NCI-H510A treated with DMSO at 0.1 percent for 48 hours (cell line): Measurements from ENCODE around the gene DBI.
A peak's percentile ranks its signal among the peaks of the same experiment; 100 is the strongest.
"Not testable (repeated sequence)": the region's sequence is repeated elsewhere in the genome, so short reads cannot be mapped to it uniquely, and the experiment has no call there.

Experiments
- DNase-seq: peaks from one replicate; lab custom pipeline; 2025; lab: John Stamatoyannopoulos, UW

DBI gene

DNA sequence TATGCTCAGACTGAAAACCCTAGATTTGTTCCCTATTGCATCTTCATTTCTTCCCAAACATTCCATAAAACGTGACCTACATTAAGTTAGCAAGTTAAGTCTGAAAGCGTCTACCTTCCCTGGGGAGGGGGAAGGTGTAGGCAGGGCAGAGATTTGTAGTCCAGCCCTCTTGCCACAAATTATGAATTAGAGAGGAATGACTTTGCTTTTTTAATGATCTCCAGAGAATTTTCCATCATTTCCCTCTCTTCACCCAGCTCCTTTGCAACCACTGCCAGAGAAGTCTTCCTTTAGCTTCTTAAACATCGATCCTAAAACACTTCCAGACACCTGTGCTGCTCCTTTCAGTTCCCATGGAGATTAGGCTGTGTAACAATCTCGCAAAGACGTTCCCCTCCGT lies 1.3 kb upstream of the DBI start:
- DNase-seq = no peak

DNA sequence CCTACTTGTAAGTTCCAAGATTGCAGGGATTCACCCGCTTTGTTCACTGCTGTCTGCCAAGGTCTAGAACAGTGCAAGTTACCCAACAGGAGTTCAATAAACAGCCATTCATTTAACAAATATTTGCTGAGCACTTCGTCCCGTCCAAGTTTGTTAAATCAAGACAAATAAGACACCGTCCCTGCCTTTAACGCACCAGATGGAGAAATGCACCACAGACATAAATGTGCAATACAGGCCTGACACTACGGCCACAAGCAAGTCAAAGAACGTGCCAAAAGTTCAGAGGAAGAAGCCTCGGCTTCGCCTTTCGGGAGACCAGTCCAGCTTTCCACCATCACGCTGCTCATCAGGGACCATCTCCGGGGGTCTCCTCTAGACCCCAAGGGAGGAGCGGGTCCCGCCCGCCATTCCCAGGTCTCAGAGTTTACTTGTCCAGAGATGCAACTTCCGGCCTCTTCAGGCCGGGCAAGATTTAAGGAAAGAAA lies 572 bp upstream of the DBI start:
- DNase-seq = peak; percentile 49

DNA sequence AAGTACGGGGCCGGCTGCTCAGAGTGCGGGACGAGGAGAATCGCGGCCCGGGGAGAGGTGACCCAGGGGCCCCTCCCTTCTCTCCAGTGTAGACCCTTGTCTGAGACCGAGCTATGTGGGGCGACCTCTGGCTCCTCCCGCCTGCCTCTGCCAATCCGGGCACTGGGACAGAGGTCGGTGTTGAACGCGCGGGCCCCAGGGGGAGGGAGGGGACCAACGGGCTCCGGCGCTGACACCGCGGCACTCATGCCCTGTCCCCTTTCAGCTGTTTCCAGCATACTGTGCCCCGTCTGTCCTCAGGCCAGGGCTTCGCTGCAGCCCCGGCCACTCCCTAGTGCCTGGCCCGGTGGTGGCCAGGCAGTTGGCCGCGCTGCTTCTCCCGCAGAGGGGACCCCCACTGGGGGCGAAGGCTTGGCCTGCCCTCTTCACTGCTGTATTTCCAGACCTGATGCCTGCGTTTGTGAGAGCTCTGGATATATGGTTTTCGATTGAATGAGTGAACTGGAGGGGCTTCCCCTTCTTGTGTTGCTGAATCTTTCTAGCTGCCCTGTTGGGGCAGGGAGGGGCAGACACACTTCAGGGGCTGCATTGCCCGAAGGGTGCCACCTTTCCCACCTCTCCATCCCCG lies 809 bp downstream of the DBI start:
- peak; percentile 12 for DNase-seq

DNA sequence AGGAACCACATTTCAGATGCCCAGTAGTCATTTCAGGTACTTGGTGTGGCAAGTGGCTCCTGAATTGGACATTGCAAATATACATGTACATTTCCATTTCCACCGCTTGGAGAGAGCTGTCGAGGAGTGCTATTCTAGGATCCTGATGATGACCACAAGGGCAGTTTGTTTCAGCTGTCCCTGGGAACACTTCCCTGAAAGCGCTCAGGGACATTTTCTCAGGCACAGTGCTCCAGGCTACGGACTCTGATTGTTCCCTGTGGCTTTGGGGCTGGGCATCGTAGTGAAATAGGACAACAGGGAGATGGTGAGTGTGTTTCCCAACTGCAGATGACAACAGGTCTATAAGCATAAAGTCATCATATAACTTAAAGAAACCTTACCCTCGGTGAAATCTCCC lies 3.1 kb downstream of the DBI start:
- DNase-seq = no peak

DNA sequence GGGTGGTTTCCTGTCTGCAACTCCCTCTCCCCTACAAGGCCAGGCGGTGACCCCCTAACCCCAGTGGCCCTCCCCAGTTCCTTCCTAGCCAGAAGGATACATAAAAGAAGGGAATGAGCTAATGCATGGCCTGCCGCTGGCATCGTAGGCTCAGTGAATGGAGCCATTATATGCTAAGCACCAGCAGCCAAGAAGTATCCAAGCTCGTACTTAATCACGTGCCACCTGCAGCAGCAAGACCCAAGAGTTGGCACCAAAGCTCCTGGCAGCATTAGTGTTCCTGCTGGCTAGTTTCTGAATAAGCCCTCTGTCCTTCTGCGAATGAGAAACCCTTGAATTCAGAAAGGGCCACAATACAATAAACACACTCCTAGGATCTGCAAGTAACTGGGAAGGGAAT lies 4.3 kb downstream of the DBI start:
- no peak for DNase-seq

DNA sequence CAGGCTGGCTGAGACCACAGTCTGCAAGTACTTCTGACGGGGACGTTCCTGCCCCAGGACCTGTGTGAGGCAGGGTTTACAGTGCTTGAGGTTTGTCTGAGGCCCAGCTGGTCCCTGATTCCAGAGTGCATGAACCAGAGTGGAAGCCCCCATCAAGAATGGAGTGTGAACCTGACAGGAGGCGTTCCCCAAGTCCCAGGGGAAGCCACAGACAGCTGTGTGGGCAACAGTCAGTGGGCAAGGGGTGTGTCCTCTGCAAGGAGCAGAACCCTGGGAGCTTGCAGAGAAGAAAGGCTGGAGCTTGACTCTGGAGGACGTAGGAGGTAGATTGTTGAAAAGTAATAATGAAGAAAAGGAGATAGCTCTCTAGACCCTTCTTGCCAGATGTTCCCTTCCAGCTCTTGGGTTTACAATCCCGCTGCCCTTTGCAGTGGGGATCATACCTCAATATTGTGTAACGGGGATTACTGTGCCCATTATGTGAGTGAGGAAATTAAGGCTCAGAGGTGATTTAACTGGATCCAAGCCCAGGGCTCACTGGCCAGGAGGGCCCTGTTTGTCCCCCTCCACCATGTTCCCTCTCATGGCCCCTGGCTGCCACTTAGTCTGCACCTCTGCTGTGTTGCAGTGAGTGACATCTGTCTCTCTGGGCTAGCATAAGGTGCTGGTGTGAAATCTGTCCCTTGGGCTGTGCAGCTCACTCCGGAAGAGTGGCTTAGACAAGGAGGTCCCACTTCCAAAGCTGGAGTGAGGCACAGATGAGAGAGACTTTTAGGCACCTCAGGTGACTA lies 6.2 kb downstream of the DBI start:
- DNase-seq = no peak

DNA sequence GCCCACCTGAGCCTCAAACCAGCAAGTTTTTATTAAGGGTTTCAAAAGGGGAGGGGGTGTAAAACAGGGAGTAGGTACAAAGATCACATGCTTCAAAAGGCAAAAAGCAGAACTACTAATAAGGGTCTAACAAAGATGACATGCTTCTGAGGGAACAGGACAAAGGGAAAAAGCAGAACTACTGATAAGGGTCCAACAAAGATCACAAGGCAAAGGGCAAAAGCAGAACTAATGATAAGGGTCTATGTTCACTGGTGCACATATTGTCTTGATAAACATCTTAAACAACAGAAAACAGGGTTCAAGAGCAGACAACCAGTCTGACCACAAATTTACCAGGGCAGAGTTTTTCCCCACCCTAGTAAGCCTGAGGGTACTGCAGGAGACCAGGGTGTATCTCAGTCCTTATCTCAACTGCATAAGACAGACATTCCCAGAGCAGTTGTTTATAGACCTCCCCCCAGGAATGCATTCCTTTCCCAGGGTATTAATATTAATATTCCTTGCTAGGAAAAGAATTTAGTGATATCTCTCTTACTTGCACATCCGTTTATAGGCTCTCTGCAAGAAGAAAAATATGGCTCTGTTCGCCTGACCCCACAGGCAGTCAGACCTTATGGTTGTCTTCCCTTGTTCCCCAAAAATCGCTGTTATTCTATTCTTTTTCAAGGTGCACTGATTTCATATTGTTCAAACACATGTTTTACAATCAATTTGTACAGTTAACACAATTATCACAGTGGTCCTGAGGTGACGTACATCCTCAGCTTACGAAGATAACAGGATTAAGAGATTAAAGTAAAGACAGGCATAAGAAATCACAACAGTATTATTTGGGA lies 7.3 kb downstream of the DBI start:
- DNase-seq = not testable (repeated sequence)

DNA sequence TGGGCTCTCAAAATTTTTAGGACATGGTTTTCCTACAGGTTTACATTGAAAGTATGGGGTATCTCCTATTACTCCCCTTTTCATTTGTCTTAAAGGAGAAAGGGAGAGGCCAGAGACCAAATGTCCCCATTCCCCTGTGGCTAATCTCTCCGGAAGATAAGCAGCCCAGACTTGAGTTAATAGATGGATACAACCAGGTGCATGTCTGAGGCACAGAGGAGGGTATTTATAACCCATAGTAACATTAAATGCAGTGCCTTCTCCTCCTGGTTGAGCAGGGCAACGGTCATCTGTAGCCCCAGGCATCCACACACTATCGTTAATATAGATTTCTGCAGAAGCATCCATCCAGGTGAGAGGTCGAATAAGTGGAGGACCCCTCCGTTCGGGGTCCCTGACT lies 9.6 kb downstream of the DBI start:
- DNase-seq = not testable (repeated sequence)

DNA sequence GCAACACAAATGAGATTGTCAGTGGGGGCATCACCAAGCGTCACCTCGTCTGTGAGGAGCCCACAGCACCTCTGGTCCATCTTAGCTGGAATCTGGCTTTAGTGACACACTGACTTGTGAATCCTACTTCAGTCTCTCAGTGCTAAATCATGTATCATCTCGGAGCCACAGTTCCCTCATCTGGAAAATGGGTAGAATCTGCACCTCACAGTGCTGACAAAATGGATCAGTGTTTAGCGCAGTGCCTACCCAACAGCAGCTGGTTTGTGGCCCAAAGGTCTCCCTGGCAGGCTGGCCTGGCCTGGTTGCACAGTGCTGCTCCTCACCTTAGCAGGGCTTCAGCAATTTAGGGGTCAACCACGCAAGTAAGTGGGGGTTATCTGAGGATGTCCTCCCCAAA lies 10.0 kb downstream of the DBI start:
- DNase-seq = no peak

DNA sequence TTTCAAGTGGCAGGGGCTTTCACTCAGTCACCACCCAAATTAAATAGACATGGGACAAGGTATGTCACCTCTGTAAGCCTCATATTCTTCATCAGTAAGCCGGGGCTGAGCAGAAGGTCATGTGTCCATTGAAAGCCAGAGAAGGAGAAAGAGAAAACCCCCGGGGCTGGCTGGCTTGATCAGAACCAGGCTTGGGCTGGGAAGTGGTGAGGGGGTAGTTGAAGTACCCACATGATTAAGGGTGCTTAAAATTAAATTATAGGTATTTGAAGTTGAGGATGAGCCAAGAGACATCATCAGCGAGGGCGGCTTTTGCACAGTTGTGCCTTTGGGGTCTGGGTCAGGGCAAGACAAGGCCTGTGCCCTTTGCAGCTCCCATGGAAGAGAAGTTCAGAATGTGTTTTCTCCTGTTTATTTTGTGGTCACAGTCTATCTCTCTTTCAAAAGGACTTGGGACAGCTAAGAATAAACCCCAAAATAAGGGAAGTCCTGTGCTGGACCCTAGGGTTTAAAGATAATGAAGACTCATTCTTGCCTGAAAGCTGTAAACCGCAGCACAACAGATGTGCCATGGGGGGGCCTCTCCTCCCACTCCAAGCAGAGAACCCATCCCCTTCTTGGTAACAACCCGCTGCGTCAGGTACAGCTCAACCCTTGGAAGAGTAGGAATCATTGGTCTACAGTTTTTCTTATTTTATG lies 10.7 kb downstream of the DBI start:
- DNase-seq = no peak

DNA sequence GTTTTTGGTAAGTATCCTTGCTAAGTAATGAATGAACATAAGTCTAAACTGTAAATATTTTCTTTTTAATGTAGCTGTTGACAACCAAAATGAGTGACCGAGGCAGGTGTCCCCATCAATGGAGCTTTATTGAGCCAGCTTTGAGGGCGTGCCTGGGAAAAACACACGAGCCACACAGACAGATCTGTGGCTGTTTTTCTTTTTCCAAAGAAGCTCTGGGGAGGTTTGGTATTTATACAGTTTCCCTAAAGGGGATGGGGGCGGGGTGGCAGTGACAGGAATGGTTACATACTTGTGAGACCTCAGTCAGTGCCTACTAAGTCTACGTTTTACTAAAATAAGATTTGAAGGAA lies 11.2 kb downstream of the DBI start:
- DNase-seq = no peak

DNA sequence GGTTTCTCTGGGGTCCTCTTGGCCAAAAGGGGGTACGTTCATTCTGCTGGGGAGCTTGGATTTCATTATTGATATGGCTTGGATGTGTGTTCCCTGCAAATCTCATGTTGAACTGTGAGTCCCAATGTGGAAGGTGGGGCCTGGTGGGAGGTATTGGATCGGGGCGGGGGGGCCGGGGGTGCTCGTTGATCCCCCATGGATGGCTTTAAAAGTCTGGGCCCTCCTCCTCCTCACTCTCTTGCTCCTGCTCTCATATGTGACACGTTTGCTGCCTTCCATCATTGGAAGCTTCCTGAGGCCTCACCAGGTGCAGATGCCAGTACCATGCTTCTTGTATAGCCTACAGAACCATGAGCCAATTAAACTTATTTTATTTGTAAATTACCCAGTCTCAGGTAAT lies 11.8 kb downstream of the DBI start:
- DNase-seq = no peak

DNA sequence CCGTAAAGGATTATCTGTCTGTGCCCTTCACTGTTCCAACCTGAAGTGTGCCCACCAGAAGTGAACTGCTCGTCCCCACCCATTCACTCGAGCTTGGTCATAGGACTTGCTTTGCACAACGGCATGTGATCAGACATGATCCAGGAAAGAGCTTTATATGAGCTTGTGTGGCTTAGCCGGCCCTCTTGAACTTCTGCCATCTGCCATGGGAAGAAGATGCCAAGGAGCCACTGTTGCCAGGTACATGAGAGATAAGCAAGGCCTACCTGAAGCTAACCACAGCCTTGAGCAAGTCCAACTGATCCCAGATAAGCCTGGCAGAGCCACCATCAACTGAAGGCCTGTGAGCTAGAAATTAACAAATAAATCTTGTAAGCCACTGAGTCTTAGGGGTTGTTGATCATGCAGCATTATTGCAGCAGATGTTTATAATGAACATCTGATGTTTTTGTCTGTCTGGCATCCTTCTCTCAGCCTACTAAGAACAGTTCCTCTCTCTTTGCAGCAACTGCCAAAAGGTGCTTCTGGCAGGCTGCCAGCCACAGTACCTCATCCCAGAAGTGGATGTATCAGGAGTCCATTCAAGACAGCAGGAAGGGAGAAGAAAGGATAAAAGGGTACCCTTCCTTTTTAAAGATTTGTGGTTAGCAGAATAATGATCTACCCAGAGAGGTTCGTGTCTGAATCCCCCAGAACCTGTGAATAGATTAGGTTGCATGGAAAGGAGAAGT lies 16.8 kb downstream of the DBI start:
- DNase-seq = peak; percentile 3

DNA sequence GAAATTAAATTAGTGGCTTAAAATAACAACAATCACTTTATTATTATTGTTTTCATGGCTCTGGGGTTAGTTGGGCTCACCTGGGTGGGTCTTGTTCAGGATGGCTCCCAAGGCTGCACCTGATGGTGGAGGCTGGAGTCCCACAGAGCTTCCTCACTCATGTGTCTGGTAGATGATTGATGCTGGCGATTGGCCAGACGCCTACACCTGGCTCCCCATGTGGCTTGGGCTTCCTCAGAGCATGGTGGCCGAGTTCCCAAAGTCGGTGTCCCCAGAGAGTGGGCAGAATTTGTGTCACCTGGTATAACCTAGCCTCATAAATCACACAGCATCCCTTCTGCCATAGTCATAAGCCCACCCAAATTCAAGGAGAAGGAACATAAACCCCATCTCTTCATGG lies 18.2 kb downstream of the DBI start:
- DNase-seq = no peak

DNA sequence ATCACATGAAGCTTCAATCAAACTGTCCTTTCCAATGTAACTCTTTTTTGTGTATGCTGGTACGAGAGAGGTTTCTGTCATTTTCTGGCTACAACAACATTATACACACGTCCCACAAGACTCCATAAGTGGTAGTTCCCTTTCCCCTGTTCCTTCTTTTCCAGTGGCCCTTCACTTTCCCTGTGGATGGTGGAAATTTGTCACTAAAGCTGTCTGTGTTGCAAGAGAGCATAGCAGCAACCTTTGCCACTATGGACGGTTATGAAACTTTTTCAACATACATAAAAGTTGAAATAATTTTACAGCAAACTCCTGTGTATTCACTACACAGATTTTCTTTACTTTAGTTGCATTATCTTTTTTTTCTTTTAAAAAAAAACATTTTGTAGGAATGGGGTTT lies 18.7 kb downstream of the DBI start:
- no peak for DNase-seq

DNA sequence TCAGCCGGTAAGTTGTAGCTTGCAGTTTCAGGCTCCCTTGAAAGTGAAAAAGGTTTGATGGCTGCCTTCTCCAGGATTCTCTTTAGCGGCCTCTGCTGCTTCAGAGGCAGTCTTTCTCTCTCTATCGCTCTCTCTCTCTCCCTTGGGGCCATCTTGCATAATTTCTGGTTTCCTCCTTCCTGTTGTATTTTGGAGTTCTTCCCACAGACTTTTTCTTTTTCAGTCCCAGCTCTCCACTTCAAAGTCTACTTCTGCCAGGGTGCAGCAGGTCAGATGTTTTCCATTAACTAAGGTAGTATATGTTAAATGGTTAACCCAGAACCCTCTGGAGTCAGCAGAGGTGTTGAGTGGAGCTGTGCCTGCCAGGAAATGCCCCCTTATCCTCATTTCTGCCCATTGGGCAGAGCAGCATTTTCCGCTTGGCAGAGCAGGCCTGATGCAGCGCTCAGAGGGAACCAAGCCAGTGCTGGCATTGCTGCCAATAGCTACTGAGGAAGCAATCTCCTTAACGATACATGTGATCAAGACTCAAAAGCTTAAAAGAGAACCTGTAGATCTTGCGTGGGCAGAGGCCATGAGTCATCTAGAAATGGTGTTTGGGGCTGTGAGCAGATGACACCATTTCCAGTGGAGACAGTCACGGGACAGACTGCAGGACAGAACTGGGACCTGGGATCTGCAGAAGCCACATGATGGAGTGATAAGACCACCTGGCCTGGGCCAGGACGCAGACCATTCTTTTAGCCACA lies 20.8 kb downstream of the DBI start:
- DNase-seq = no peak

DNA sequence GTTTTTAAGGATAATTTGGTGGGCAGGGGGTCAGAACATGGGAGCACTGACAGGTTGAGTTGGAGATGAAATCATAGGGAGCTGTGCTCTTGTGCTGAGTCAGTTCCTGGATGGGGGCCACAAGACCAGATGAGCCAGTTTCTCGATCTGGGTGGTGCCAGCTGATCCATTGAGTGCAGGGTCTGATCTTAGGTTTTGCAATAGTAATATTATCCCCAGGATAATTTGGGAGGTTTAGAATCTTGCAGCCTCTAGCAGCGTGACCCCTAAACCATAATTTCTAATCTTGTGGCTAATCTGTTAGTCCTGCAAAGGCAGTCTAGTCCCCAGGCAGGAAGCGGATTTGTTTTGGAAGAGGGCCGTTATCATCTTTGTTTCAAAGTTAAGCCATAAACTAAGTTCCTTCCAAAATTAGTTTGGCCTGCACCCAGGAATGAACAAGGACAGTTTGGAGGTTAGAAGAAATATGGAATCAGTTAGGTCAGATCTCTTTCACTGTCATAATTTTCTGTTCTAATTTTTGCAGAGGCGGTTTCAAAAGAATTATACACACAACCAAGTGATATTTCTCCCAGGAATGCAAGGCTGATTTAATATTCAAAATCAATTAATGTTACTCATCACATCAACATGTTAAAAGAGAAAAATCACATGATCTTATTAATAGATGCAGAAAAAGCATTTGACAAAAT lies 23.0 kb downstream of the DBI start:
- DNase-seq = no peak

DNA sequence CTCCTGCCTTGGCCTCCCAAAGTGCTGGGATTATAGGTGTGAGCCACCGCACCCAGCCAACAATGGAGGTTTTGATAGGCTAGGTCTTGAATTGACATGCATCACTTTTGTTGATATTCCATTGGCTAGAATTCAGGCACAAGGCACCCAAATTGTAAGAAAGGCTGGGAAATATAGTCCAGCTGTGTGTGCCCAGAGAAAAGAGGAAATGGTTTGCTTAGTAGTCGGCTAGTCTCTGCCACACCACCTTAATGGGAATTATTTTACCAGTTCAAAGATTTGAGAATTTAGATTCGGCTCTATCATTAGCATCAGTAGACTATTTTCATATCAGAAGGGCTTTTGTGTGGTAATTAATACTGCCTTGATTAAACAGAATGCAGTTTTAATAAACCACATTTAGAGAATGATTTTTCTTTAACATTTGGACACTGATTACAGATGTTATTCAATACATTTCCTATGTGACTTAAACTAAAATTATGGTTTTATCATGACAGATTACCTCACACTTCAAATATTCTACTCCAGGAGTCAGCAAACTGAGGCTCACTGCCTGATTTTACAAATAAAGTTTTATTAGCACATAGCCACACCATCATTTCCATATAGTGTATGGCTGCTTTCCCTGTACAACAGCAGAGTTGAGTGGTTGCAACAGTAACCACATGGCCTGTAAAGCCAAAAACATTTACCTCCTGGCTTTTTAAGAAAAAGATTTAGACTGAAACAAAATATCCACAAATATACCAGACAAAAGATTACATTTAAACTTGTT lies 27.4 kb downstream of the DBI start:
- DNase-seq = no peak

DNA sequence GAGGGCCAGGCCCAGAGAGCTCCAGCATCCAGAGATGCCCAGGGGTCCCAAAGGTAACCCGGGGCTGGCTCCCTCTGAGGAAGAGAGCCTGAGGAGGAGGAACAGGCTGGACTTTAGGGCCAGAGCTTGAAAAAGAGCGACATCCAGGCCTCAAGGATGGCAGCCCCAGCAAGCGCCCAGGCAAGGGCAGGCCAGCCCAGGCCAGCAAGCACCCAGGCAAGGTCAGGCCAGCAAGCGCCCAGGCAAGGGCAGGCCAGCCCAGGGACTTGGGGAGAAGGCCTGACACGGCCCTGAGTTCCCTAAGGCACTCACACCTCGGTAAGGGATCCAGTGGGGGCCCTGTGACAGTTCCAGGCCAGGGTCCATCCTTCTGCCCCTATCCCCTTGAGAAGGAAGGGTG lies 30.4 kb downstream of the DBI start:
- DNase-seq = no peak

DNA sequence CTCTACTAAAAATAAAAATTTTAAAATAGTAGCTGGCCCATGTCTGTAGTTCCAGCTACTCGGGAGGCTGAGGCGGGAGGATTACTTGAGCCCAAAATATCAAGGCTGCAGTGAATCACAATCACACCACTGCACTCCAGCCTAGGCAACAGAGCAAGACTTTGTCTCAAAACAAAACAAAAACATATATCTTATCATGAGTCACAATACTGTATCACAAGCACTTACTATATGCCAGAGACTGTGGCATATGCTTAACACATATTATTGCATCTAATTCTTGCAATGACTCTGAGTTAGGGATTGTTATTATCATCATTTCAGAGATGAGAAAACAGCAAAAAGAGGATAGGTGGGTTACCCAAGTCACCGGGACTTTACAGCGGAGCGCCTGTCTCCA lies 35.3 kb downstream of the DBI start:
- DNase-seq = no peak
